ENCODE data around the gene HAX1.
A peak's percentile ranks its signal among the peaks of the same experiment; 100 is the strongest.
"Not testable (repeated sequence)": the region's sequence is repeated elsewhere in the genome, so short reads cannot be mapped to it uniquely, and the experiment has no call there.

The HAX1 gene

GRCh38 chr1:154272217-154272998, at the start of gene HAX1:
Gene HAX1 (plus strand): TSS chr1:154272629. CDS start chr1:154272724, 95 bp downstream.
- DNase-seq (ENCODE audit: low spot score), result peak; percentile 95

GRCh38 chr1:154222918-154223317, 49.5 kb upstream of the HAX1 start:
- no peak for DNase-seq (ENCODE audit: low spot score)

- DNase-seq (ENCODE audit: low spot score), result no peak
Observed at GRCh38 chr1:154223621-154224020, 48.8 kb upstream of the HAX1 start.

GRCh38 chr1:154225370-154225769, 47.1 kb upstream of the HAX1 start:
- DNase-seq (ENCODE audit: low spot score), result no peak

GRCh38 chr1:154231112-154231511, 41.3 kb upstream of the HAX1 start:
- DNase-seq (ENCODE audit: low spot score), result not testable (repeated sequence)

GRCh38 chr1:154233127-154233526, 39.3 kb upstream of the HAX1 start:
- DNase-seq (ENCODE audit: low spot score), result not testable (repeated sequence)

GRCh38 chr1:154236855-154237254, 35.6 kb upstream of the HAX1 start:
- no peak for DNase-seq (ENCODE audit: low spot score)

GRCh38 chr1:154237435-154237834, 35.0 kb upstream of the HAX1 start:
- DNase-seq (ENCODE audit: low spot score), result no peak

- no peak for DNase-seq (ENCODE audit: low spot score)
Observed at GRCh38 chr1:154237880-154238506, 34.4 kb upstream of the HAX1 start.

- no peak for DNase-seq (ENCODE audit: low spot score)
Observed at GRCh38 chr1:154239491-154239890, 32.9 kb upstream of the HAX1 start.

GRCh38 chr1:154240294-154240833, 32.1 kb upstream of the HAX1 start:
- DNase-seq (ENCODE audit: low spot score), result no peak

GRCh38 chr1:154241703-154242351, 30.6 kb upstream of the HAX1 start:
- DNase-seq (ENCODE audit: low spot score), result no peak

- no peak for DNase-seq (ENCODE audit: low spot score)
Observed at GRCh38 chr1:154253671-154254070, 18.8 kb upstream of the HAX1 start.

GRCh38 chr1:154256686-154257085, 15.7 kb upstream of the HAX1 start:
- DNase-seq (ENCODE audit: low spot score), result no peak

GRCh38 chr1:154258784-154259183, 13.6 kb upstream of the HAX1 start:
- no peak for DNase-seq (ENCODE audit: low spot score)

GRCh38 chr1:154260127-154260526, 12.3 kb upstream of the HAX1 start:
- no peak for DNase-seq (ENCODE audit: low spot score)

GRCh38 chr1:154263465-154264332, 8.7 kb upstream of the HAX1 start:
- DNase-seq (ENCODE audit: low spot score), result no peak

GRCh38 chr1:154264454-154264853, 8.0 kb upstream of the HAX1 start:
- DNase-seq (ENCODE audit: low spot score), result no peak

- DNase-seq (ENCODE audit: low spot score), result no peak
Observed at GRCh38 chr1:154265586-154265985, 6.8 kb upstream of the HAX1 start.

- no peak for DNase-seq (ENCODE audit: low spot score)
Observed at GRCh38 chr1:154270833-154271232, 1.6 kb upstream of the HAX1 start.

GRCh38 chr1:154272999-154273563, 652 bp downstream of the HAX1 start:
- no peak for DNase-seq (ENCODE audit: low spot score)

- no peak for DNase-seq (ENCODE audit: low spot score)
Observed at GRCh38 chr1:154276797-154277196, 4.4 kb downstream of the HAX1 start.

All from SW480 (cell line).